Stimulated activated CD4-positive, alpha-beta T cell treated with anti-CD3 and anti-CD28 coated beads, Interleukin-1b, Interleukin-23, amount 100 ng/mL, for 48 hours (primary cell): ENCODE measurements around the gene SLC2A8.

Experiments used
- DNase-seq: peaks from one replicate; pipeline ENCODE4 v3.0.0-alpha.2; 2020

The SLC2A8 gene

DNA sequence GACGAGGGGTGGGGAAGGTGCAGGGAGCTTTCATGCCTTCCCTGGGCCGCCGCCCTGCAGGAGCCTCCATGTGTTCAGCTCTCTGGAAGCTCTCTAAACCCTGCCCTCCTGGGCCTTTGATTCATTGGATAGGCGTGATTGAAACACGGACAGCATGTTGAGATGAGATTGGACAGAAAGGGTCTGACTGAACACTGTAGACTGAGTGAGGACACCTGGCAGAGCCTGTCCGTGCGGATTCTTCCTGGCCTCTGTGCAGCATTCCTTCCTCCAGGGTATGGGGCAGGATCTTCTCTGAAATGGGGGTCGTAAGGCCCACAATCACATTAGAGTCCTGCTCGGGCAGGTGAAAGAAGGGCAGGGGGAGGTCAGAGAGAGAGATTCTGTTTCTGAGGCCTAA, 41.4 kb downstream of the SLC2A8 start:
- DNase-seq = no peak

- peak; percentile 10 for DNase-seq
Observed at GRCh38 chr9:127444283-127444920, 47.4 kb downstream of the SLC2A8 start.

- DNase-seq = peak; percentile 9
Observed at GRCh38 chr9:127444921-127445850, 48.2 kb downstream of the SLC2A8 start.

DNA sequence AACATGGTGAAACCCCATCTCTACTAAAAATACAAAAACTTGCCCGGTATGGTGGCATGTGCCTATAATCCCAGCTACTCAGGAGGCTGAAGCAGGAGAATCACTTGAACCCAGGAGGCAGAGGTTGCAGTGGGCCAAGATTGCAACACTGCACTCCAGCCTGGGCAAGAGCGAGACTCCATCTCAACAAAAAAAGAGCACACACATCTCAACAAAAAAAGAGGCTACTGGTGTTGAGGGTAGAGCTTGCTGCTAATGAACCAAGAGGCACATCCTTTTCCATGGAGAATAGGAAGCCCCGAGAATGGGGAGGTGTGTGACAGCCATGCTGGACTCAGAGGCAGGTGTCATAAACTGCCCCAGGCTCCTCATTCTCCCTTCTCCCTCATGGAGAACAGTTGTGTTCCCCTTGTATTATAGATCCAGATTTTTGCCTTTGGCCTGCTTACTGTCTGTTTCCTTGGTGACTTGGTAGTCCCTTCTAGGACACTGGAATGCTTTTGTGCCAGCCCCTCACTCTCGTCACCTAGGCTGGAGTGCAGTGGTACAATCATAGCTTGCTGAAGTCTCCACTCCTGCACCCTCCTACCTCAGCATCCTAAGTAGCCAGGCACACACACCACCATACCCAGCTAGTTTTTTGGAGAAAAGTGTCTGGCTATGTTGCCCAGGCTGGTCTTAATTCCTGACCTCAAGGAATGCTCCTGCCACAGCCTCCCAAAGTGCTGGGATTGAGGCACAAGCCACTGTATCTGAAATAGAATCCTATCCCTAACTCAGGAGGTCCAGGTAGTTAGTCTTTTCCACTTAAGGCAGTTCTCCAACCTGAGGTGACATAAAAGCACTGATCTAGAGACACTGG, 49.1 kb downstream of the SLC2A8 start:
- no peak for DNase-seq

GRCh38 chr9:127446713-127447415, 49.9 kb downstream of the SLC2A8 start:
- no peak for DNase-seq

GRCh38 chr9:127447416-127448111, 50.6 kb downstream of the SLC2A8 start:
- DNase-seq = no peak

GRCh38 chr9:127448112-127448805, 51.3 kb downstream of the SLC2A8 start:
- no peak for DNase-seq

DNA sequence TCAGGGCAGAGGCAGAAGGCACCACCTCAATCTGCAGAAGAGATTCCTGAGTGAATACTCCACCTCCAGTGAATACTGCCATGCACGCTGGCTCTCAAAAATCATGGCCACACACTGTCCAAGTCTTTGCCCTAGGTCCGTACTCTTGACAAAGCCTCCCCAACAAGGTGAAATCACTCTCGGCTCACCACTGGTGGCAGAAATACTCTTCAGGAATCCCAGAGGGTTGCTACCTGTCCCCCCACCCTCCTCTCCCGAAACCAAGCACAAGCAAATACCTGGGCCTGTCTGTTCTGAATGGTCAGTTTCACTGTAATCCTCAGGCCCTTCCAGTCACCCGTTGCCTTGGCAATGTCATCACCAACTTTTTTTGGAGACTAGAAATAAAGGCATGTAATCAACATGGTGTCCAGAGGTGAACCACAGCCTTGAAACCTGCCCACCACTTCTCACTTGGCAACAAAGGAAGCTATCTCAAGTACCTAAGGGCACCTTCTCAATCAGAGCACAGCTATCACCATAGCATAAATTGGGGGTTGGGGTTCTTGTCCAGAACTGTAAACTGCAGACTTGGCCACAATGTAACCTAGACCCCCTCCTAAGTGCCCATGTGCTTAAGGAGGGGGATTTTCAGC, 52.5 kb downstream of the SLC2A8 start:
- DNase-seq = no peak

GRCh38 chr9:127450243-127450760, 53.3 kb downstream of the SLC2A8 start:
- no peak for DNase-seq

DNA sequence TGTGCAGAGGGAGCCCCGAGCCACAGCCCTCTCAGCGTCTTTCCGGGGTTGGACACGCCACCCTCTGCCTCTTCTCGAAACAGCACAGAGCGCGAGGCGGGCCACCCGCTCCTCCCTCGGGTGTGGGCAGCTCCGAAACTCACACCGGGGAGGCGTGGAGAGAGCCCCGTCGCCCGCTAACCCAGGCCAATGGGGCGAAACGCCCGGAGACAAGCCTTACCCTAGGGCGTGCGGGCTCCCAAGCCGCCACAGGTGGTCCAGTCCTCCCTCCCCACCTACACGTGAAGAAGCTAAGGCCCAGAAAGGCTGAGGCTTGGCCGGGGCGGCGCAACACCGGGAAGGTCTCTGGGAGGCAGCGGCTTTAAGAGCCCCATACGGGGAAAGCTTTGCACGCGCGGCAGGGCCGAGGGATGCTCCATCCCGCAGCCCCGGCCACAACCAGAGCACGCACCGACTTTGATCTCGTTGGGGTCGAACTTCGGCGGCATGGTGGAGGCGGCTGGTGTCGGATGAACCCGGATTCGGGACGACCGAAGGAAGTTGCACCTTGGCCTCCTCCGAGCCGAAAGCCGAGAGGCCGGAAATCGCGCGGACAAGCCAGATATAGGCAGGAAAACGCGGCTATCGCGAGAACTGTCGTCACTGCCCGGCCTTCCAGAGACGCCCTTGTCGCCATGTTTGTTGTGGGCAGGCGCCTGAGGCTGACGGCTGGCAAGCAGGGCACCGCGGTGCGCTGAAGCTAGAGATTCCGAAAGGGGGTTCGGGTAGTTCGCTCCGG, 54.0 kb downstream of the SLC2A8 start, which contains the start of the genes LRSAM1 and RPL12:
TSS of gene LRSAM1 (plus strand) at position 681 of the 778 bp plus-strand sequence. CDS start 3,018 bp downstream, outside the sequence.
TSS of gene RPL12 (minus strand) at position 577 of the 778 bp plus-strand sequence. CDS start at position 488, 89 bp downstream.
- peak; percentile 96 for DNase-seq

GRCh38 chr9:127451608-127451857, 54.6 kb downstream of the SLC2A8 start:
- DNase-seq = no peak

- DNase-seq = peak; percentile 65
Observed at GRCh38 chr9:127451858-127452656, 55.1 kb downstream of the SLC2A8 start.

DNA sequence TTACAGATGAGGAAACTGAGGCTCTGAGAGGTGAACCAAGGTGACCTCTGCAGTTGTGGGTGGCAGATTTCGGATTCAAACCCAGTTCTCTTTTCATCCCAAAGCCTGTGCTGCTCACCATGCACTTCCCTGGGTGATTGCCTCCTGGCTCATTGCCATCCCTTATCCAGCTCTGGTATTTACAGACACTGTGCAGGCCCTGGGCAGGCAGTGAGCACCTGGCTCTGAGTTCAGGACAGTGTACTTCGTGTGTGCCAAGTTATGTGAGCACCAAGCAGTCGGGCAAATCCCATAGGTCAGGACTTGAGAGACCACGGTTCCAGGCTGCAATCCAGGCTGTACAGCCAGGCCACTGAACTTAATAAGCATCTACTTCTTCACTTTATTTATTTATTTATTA, 55.7 kb downstream of the SLC2A8 start:
- DNase-seq = no peak

GRCh38 chr9:127455324-127455992, 58.5 kb downstream of the SLC2A8 start:
- peak; percentile 18 for DNase-seq

DNA sequence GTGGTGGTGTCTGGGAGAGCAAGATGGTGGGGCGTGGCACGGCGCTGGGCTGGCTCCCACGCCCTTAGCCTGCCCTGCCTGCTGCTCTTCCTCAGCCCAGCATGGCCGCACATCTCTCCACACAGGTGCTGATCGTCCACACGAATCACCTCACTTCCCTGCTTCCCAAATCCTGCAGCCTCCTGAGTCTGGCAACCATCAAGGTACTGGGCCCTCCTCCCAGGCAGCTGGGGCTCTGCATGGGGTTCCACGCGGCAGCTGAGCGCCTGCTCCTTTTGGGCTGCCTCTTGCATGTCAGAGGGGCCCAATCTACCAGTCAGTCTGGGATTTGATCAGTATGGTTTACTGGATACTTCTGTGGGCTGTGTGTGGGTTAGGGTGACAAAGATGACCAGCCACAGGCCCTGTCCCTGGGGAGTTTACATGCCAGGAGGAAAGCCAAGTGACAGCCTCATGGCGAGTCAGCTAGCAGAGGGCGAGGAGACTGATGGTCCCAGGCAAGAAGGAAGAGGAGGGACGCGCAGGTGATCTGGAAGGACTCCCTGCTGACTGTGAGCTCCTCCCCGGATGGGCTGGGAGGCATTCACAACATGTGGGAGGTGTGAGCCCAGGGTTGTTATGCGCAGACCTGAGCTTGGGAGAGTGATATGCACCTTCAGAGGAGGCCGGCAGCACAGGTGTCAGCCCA, 60.4 kb downstream of the SLC2A8 start:
- no peak for DNase-seq
